ELF-1 (cell line): ENCODE data around the gene SLC25A22.

Experiments used
- DNase-seq: peaks from one replicate; pipeline ENCODE4 v3.0.0-alpha.2; 2016; ENCODE audit warnings: low read depth, low spot score

SLC25A22 gene

GRCh38 chr11:834371-835316, 36.6 kb upstream of the SLC25A22 start:
- no peak for DNase-seq

GRCh38 chr11:833849-834311, 35.8 kb upstream of the SLC25A22 start:
- no peak for DNase-seq

- peak; percentile 63 for DNase-seq
Observed at GRCh38 chr11:833114-833791, 35.2 kb upstream of the SLC25A22 start.

GRCh38 chr11:832529-833113, 34.5 kb upstream of the SLC25A22 start, which contains the start of gene CD151:
Gene CD151 (plus strand): TSS chr11:832952. CDS start chr11:836070, 3,118 bp downstream.
- DNase-seq, result peak; percentile 81

- no peak for DNase-seq
Observed at GRCh38 chr11:831961-832528, 34.0 kb upstream of the SLC25A22 start.

GRCh38 chr11:831118-831864, 33.2 kb upstream of the SLC25A22 start:
- DNase-seq, result peak; percentile 37

- peak; percentile 90 for DNase-seq
Observed at GRCh38 chr11:830295-831117, 32.4 kb upstream of the SLC25A22 start.

- no peak for DNase-seq
Observed at GRCh38 chr11:829847-830294, 31.8 kb upstream of the SLC25A22 start.

- DNase-seq, result peak; percentile 48
Observed at GRCh38 chr11:829176-829846, 31.2 kb upstream of the SLC25A22 start.

- peak; percentile 70 for DNase-seq
Observed at GRCh38 chr11:828506-829175, 30.6 kb upstream of the SLC25A22 start.

GRCh38 chr11:827897-828192, 29.8 kb upstream of the SLC25A22 start, which contains the start of gene CRACR2B:
Gene CRACR2B (plus strand): TSS chr11:827919. CDS start chr11:828608, 689 bp downstream.
- DNase-seq, result no peak

GRCh38 chr11:827146-827896, 29.2 kb upstream of the SLC25A22 start:
- peak; percentile 50 for DNase-seq

GRCh38 chr11:826836-827145, 28.7 kb upstream of the SLC25A22 start:
- no peak for DNase-seq

- no peak for DNase-seq
Observed at GRCh38 chr11:826227-826621, 28.1 kb upstream of the SLC25A22 start.

- DNase-seq, result no peak
Observed at GRCh38 chr11:825366-826226, 27.5 kb upstream of the SLC25A22 start.

GRCh38 chr11:824942-825341, 26.9 kb upstream of the SLC25A22 start:
- DNase-seq, result no peak

- DNase-seq, result peak; percentile 45
Observed at GRCh38 chr11:824292-824880, 26.3 kb upstream of the SLC25A22 start.
